HTR-8/SVneo (cell line): ENCODE results near the gene RIMKLA.

Experiments used
- DNase-seq: peaks from one replicate; pipeline ENCODE4 v3.0.0; 2011; ENCODE audit warnings: low spot score, mixed read lengths; ENCODE audit not compliant: insufficient read length
- FAIRE-seq: peaks from 2 replicates; lab custom pipeline; 2011; peaks lifted over from hg19 to GRCh38; lab: Jason Lieb, UNC

The RIMKLA gene, protein sequence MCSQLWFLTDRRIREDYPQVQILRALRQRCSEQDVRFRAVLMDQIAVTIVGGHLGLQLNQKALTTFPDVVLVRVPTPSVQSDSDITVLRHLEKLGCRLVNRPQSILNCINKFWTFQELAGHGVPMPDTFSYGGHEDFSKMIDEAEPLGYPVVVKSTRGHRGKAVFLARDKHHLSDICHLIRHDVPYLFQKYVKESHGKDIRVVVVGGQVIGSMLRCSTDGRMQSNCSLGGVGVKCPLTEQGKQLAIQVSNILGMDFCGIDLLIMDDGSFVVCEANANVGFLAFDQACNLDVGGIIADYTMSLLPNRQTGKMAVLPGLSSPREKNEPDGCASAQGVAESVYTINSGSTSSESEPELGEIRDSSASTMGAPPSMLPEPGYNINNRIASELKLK

DNA sequence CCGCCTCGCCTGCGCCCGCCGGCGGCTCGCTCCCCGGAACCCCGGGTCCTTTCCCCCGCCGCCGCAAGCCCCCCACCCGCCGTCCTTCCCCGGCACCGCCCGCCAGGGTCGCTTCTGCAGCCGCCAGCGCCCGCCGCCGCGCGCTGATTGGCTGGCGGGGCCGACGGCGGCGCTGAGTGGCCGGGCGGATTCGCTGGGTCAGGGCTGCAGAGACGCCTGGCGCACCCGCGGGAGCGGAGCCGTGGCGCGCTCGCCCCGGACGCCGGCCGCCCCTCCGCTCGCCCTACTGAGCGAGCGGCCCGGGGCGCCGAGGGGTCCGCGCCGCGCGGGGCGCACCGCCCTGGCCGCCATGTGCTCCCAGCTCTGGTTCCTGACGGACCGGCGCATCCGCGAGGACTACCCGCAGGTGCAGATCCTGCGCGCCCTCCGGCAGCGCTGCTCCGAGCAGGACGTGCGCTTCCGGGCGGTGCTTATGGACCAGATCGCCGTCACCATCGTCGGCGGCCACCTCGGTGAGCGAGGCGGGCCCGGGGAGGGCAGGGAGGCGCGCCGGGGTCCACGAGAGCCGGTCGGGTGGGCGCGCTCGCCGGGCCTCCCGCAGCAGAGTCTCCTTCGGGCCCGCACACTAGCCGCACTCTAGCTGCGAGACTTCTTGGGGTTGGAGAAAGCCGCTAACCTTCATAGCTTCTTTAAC, at the start of gene RIMKLA:
Gene RIMKLA (plus strand): TSS at position 207 of the 694 bp plus-strand sequence. CDS start 143 bp downstream, at position 350.
- DNase-seq (peak; percentile 64), FAIRE-seq (peak; percentile 83)

DNA sequence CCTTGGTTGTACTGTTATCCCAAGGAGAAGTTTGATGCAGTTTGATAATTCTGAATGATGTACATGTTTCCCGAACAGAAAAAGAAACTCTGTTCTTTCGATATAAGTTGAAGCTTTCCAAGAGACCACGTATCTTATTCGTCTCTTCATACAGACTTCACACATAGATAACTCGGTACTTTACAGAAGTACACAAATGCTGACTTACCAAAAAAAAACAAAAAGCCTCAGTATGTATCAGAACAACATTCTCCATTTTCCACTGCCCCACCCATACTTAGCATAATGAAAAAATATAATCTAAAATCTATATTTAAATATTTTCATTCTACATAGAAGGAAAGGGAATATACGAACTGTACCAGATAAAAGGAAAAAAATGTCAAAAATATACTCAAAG, 47.7 kb upstream of the RIMKLA start:
- no peak for DNase-seq
- FAIRE-seq = no peak

DNA sequence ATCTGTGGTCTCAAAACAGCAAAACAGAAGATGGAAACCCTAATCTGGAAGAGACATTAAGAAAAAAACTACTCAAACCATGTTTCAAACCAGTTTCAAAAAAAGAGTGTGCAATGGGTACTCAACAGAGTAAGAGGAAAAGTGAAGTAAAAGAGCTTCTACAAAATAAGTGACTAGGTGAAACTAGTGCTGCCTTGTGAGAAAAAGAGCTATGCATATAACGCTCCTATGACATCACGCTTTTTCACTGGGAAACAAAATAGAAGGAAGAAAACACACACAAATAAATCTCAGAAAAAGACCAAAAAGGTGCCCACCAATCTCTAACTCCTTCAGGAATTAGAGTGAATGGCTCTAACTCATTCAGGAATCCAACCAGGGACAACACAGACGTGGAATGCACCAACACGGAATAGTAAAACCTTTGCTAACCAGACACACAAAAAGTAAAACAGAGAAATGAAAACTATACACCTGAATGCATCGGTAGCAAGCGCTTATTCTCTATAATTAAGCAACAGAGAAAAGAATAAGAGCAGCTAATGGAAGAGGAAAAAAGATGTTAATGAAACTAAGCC, 46.8 kb upstream of the RIMKLA start:
- FAIRE-seq (no peak), DNase-seq (no peak)

DNA sequence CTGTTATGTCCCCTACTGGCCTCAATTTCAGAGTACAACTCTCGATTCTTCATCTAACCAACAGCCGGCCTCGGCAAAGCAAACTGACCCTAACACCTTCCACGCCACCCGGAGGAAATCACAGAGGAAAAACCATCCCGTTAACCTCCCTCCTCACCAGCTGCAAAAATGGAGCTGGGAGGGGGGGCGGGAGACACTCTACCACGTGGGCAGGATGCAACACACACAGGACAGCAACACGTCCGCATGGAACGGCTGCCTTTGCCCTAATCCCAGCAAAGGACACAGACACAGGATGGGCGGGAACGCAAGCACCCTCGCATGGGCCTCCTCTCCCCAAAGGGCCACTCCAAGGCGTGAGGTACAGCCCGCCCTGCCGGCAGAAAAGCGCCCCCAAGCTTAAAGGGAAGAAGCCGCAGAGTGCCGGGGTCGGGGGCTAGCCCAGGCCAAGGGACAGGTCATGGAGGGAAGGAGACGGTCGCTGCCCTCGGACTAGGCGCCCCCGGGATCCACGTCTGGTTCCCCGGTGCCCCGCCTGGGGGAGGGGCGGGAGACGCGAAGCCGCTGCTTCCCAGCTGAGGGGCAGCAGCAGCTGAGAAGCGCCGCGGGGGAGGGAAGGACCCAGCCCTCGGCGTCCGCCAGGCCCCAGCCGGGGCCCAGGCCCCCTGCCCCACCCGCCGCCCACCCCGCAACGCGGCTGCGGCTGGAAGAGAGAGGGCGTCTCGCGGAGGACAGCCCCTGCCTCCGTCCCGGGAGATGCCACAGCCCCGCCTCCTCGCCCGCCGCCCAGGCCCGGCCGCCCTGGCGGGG, 46.1 kb upstream of the RIMKLA start:
- FAIRE-seq = no peak
- peak; percentile 46 for DNase-seq

DNA sequence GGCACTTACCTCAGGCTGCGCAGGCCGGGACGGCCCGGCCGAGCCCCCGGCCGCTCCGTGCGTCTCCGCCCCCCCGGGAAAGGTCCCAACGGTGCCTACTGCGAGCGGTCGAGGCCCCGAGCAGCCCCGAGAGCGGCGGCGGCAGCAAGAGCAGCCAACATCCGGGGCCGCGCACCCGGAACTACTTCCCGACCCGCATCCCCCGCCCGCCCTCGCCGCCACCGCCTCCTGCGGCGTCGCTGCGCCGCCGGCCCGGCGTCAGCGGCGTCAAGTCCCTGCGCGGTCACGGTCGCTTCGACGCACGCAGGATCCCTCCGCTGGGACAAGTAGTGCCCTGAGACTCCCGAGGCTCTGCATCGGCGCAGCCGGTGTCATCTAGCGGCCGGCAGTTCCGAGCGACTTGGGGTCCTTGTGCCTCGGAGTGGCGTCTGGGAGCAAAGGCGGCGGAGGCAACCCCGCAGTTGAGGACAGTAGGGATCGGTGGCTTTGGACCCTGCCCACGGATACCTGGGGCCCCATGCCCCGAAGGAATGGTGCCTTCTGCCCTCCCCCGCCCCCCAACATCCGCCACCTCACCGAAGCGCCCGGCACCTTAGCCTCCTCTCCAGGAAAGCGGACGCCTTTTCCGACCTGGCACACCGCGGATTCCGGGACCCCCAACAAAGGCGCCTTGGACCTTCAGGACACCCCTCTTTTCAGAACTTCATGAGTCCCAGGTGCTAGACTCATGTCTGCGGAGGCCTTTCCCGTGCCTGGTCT, 45.4 kb upstream of the RIMKLA start, which contains the start of gene FOXJ3:
Gene FOXJ3 (minus strand): TSS at position 186 of the 759 bp plus-strand sequence. CDS start 24,142 bp downstream, outside the sequence.
- peak; percentile 75 for DNase-seq
- peak; percentile 40 for FAIRE-seq

DNA sequence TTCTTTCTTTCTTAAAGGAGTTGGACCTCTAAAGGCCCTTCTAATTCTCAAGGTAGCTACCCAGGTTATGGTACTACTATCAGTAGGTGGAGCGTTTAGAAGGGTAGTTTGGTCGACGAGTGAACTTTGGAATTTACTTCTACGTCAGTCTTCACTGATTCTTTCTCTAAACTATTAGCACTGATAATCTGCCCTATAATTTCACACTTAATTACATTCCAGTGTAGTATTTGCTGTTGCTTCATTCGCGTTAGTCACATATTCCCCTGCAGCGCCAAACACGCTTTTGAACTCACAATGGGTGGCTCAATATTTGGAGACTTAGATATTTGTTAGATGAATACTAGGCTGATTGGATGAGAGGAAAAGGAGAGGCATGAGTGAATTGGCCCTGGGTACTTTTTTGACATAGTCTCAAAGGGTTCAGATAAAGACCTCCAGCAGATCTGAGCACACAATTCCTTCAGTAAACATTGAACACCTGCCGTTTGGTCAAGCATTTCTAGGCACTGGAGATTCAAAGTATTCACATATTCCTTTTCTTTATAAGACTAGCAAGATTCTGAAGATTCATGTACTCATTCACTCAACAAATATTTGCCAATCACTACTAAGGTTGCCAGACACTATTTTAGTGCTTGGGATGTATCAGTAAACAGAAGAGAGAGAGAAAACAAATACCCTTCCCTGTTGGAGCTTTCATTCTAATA, 44.6 kb upstream of the RIMKLA start:
- FAIRE-seq (no peak), DNase-seq (peak; percentile 22)

DNA sequence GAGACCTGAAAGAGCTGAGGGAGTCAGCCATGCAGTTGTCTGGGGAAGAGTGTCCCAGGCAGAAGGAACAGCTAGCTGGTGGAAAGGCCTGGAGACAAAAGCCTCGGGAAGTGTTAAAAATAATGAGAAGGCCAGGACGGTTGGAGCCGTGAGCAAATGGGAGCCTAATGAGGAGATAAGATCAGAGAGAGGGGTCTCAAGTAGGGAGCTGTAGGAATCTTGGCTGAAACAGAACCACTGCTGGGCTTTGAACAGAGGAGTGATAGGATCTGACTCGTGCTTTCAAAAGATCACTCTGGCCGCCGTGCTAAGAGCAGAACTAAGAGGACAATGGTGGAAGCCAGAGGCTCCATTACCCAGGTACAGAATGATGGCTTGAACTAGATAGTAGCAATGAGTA, 43.6 kb upstream of the RIMKLA start:
- DNase-seq (no peak), FAIRE-seq (no peak)

DNA sequence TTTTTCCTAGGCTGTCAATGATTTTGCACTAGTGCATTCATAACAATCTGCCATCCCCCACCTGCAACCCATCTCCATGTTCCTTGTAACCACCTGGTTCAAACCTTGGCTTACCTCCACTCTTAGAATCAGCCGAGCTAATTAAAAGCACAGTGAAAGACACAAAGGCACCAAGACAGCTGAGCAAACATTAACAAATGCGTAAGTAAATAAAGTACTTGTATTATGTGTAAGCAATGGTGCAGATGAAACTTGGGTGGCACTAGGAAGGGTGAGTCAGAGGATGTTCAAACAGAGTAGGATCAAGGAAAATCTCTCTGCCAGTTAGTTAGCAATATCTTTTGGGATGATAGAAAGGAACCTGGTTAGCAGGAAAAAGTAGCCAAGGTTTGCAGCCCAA, 40.5 kb upstream of the RIMKLA start:
- DNase-seq = no peak
- no peak for FAIRE-seq

DNA sequence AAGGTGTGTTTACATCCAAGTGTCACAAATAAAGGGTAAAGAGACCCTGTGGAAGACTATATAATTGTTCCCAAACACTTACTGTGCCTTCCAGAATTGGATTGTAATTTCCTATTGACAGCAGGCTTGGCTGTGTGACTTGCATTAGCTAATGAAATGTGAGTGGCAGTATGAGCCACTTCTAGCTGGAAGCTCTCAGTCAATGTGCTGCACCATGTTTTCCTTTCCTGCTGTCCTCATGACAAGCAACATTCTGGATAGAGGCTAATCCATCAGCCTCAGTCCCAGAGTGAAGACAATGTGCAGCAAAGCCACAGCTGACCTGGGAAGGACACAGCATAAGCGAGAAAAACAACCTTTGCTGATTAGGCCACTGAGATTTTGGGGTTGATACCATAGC, 39.7 kb upstream of the RIMKLA start:
- DNase-seq (no peak), FAIRE-seq (no peak)

DNA sequence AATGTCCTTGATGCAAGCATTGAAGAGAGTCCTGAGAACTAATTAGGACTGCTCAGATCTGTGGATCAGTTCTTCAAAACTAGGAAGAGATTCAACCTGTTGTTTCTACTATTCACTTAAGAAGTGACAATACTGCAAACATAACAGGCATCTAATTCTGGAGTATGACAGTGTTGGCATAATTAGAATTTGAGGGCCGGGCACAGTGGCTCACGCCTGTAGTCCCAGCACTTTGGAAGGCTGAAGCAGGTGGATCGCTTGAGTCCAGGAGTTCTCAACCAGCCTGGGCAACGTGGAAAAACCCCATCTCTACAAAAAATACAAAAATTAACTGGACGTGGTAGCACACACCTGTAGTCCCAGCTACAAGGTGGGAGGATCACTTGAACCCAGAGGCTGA, 37.5 kb upstream of the RIMKLA start:
- FAIRE-seq = no peak

DNA sequence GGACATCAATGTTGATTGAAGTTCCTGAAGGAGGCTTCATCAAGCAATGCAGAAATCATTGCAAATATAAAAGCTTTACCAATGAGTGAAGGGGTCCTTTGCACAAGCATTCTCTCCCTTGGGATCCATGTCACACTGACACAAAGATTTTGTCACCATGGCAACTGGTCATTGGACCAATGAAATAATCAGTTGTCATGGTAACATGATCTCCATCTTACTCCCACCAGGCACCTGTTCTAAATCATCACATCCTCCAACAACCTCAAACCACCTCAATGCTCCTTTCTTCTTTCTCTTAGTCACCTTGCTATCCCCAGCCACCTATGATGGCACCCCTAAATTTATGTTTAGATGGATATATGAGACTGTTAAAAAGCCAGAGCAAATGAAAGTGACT, 32.1 kb upstream of the RIMKLA start:
- FAIRE-seq (no peak), DNase-seq (no peak)

More for the DNA sequence above, 37.5 kb upstream of the RIMKLA start:
- no peak for DNase-seq

DNA sequence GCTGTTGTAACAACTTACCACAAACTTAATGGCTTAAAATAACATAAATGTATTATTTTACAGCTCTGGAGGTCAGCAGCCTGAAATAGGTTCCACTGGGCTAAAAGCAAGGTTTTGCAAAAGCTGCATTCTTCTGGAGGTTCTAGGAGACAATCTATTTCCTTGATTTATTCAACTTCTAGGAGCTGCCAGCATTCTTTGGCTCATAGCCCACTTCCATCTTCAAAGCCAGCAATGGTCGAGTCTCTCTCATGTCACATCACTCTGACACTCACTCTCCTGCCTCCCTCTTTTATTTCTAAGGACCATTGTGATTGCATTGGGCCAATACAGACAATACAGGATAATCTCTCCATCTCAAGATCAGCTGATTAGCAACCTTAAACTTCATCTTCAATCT, 30.5 kb upstream of the RIMKLA start:
- FAIRE-seq (no peak), DNase-seq (no peak)

DNA sequence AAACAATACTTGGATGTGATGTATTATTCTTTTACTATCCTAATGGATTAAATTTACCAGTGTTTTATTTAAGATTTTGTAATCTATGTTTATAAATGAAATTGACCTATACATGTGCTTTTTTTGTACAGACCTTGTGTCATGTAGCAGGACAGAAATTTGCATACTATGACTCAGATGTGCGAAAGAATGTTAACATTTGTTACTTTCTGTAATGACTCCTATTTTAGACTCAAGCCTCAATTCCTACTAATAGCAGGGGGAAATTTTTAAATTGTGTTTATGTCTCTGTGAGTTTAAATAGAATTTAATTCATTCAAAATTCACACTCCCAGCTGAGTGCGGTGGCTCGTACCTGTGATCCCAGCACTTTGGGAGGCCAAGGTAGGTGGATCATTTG, 21.8 kb upstream of the RIMKLA start:
- no peak for DNase-seq

DNA sequence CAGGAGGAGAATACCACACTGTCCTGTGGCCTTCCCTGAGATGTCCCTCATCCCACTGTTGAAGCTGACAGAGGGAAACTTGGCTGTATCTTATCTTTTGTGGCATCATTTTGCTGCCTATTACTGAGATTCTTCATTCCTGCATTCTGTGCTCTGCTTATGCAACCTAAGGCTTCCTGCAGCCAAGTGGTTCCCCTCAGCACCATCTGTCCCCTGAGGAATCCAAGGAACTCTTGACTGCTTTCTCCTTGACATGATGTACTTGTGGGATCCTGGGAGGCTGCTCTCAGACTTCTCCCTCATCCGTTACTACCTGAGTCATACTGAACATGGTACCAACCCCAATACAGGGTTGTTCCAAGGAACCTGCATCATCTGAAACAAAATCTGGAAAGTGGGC, 21.1 kb upstream of the RIMKLA start:
- no peak for DNase-seq

More for the DNA sequence above, 21.8 kb upstream of the RIMKLA start:
- no peak for FAIRE-seq

DNA sequence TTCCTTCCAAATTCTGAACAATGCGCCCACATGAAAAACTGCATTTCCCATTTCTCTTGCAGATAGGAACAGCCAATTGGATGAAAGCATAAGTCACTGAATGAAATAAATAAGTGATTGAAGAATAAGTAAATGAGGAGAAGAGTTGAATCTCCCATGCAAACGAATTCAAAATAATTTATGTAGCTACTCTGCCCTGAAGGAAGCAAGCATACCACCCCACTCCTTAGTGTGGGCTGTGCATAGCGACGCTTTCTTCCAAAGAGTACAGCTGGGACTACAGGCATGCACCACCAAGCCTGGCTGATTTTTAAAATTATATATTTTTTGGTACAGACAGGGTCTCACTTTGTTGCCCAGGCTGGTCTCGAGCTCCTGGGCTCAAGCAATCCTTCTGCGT, 16.5 kb upstream of the RIMKLA start:
- FAIRE-seq (no peak), DNase-seq (no peak)

More for the DNA sequence above, 21.1 kb upstream of the RIMKLA start:
- no peak for FAIRE-seq

DNA sequence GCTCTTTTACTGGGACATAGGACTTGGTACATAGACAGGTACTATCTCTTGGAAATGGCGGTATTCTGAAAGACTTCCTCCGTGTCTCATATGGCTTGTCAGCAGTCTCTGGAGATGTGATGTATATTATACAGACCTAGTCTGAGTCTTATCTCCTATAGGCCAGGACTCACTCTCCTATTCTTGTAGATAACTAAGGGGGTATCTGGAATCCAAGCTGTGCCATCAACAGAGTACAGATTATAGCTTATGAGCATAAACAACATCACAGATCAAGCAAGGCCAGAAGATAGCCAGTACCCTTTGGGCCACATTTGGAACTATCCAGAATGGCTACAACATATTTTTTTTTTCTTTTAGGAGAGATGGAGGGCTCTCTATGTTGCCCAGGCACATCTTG, 16.1 kb upstream of the RIMKLA start:
- FAIRE-seq = no peak
- no peak for DNase-seq

DNA sequence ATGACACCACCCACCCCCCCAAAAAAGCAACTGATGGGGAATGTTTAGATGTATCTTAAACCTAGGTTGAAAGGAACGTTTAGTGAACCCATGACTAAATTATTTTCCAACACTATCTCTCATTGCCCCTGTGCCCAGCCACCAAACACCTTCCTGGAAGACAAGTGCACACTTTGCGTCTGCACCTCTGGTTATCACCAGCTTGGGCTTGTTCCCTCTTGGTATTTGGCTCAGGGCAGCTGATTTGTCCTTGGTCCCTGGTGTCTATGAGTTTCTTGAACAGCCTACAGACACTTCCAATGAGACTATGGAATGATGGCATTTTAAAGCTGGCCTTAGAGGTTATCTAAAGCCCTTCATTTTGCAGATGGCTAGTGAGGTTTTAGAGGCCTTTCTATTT, 15.5 kb upstream of the RIMKLA start:
- no peak for FAIRE-seq

DNA sequence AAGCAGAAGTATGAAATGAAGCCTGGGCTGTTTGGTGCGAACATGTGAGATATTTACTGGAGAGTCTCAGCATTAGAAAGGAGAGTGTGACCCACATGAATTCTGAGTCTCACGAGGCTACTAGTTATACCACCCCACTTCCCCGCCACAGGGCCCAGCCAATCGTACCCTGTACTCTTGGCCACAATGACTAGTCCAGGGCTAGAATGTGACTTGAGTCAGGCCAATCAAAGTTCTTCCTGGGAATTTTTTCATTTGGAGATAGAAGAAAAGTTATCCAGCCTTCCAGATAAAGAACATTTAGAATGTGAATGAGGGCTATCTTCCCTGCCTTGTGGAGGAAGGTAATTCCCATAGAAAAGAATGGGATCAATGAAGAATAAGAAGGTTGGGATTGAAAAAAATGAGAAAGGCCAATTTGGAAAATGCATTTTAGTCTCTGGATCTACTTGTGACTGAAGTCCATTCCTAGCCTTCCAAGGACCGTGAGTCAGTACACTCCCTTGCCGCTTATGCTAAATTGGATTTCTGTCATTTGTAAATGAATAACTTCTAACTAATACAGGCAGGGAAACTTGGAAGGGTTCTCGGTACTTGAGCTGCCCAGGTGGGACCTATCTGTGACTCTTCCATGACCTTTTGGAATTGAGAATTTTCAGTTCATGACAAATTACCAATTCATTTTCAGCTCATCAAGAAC, 12.3 kb upstream of the RIMKLA start:
- DNase-seq (no peak), FAIRE-seq (no peak)

More for the DNA sequence above, 15.5 kb upstream of the RIMKLA start:
- no peak for DNase-seq
